Immature natural killer cell (primary cell): ENCODE measurements around the gene GSTM4. TPM values are rescaled to one million over a fixed set of nuclear protein-coding genes. Genes with fewer than 3 reads are reported as not detected.
"Not testable (repeated sequence)": the region's sequence is repeated elsewhere in the genome, so short reads cannot be mapped to it uniquely, and the experiment has no call there.

ENCODE experiments used
- DNase-seq, 3 donors: peaks; one replicate each; pipeline ENCODE4 v3.0.0; 2022; ENCODE audit warnings: mixed read lengths in 1 of 3
- H3K27ac Mint-ChIP-seq, 6 donors: one replicate each; pipeline ENCODE4 v1.8.0; 2020; ENCODE audit warnings: mixed read lengths in 6 of 6, mild to moderate bottlenecking in 5 of 6, inconsistent platforms in 4 of 6, moderate library complexity in 3 of 6
- H3K27me3 Mint-ChIP-seq, 3 donors: one replicate each; pipeline ENCODE4 v1.8.0; 2020 to 2021; ENCODE audit warnings: low read depth in 3 of 3, mild to moderate bottlenecking in 3 of 3, mixed read lengths in 3 of 3, moderate library complexity in 3 of 3, inconsistent platforms in 1 of 3
- H3K36me3 Mint-ChIP-seq, 3 donors: one replicate each; pipeline ENCODE4 v1.8.0; 2020; ENCODE audit warnings: mixed read lengths in 3 of 3, inconsistent platforms in 2 of 3, mild to moderate bottlenecking in 2 of 3
- H3K4me1 Mint-ChIP-seq, 2 donors: one replicate each; pipeline ENCODE4 v1.8.0; 2020; ENCODE audit warnings: inconsistent platforms in 2 of 2, mild to moderate bottlenecking in 2 of 2, mixed read lengths in 2 of 2, moderate library complexity in 1 of 2
- H3K4me3 Mint-ChIP-seq, 5 donors: one replicate each; pipeline ENCODE4 v1.8.0; 2020; ENCODE audit warnings: mild to moderate bottlenecking in 5 of 5, mixed read lengths in 5 of 5, inconsistent platforms in 3 of 5, moderate library complexity in 3 of 5
- H3K9me3 Mint-ChIP-seq, 6 donors: one replicate each; pipeline ENCODE4 v1.8.0; 2020; ENCODE audit warnings: mild to moderate bottlenecking in 6 of 6, mixed read lengths in 6 of 6, inconsistent platforms in 4 of 6, moderate library complexity in 3 of 6
- polyA plus RNA-seq, 3 donors: library from polyadenylated mRNA; unstranded; fragments of 300-500 nt; fragmentation: Illumina TruSeq; gene quantifications; one replicate each; pipeline ENCODE4 v1.2.3, GENCODE V29; 2021

Gene GSTM4
- polyA plus RNA-seq, 3 donors from 2014 or later, result 10.9 to 33.4 (median 21.0) TPM

GRCh38 chr1:109657395-109657794 lies 1.5 kb downstream of the GSTM4 start:
- H3K9me3 Mint-ChIP-seq, result no peaks in the 10 kb centered on the region
- peak overlapping the region; percentile 30 to 73 (median 49) for H3K4me3 Mint-ChIP-seq
- H3K36me3 Mint-ChIP-seq, result peaks cover 0 to 9% (median 0%) of the 10 kb centered on the region in 3 donors
- H3K27ac Mint-ChIP-seq, result peak overlapping the region in 2 of 6 donors; percentile 22 to 60
- H3K27me3 Mint-ChIP-seq, result peaks cover 2 to 8% (median 6%) of the 10 kb centered on the region in 3 donors
- no peak for DNase-seq
- peaks cover 18 to 22% of the 10 kb centered on the region in 2 donors for H3K4me1 Mint-ChIP-seq

- peaks cover 0 to 8% (median 0%) of the 10 kb centered on the region in 3 donors for H3K36me3 Mint-ChIP-seq
- H3K9me3 Mint-ChIP-seq, result no peaks in the 10 kb centered on the region
- peaks cover 18 to 22% of the 10 kb centered on the region in 2 donors for H3K4me1 Mint-ChIP-seq
- peaks cover 0 to 8% (median 6%) of the 10 kb centered on the region in 3 donors for H3K27me3 Mint-ChIP-seq
- DNase-seq, result no peak
- peak overlapping the region; percentile 30 to 73 (median 49) for H3K4me3 Mint-ChIP-seq
- H3K27ac Mint-ChIP-seq, result no peak overlapping the region
These were observed 2.1 kb downstream of the GSTM4 start for GRCh38 chr1:109657970-109658369.

GRCh38 chr1:109658533-109659042 lies 2.7 kb downstream of the GSTM4 start:
- DNase-seq, result no peak
- Mint-ChIP-seq H3K9me3 (no peaks in the 10 kb centered on the region), H3K27me3 (peaks cover 0 to 5% (median under 1%) of the 10 kb centered on the region in 3 donors), H3K36me3 (peaks cover 0 to 5% (median 0%) of the 10 kb centered on the region in 3 donors), H3K4me3 (peak overlapping the region in 2 of 5 donors; percentile 7 to 43), H3K27ac (no peak overlapping the region), H3K4me1 (peaks cover 18 to 21% of the 10 kb centered on the region in 2 donors)

GRCh38 chr1:109659145-109659544 lies 3.2 kb downstream of the GSTM4 start:
- peak overlapping the region in 1 of 6 donors; percentile 1 for H3K27ac Mint-ChIP-seq
- DNase-seq, result no peak
- H3K9me3 Mint-ChIP-seq, result no peaks in the 10 kb centered on the region
- peaks cover 18 to 21% of the 10 kb centered on the region in 2 donors for H3K4me1 Mint-ChIP-seq
- H3K27me3 Mint-ChIP-seq, result peaks cover 0 to 3% (median 0%) of the 10 kb centered on the region in 3 donors
- peaks cover 0 to 5% (median 0%) of the 10 kb centered on the region in 3 donors for H3K36me3 Mint-ChIP-seq
- peak overlapping the region in 2 of 5 donors; percentile 10 to 51 for H3K4me3 Mint-ChIP-seq

GRCh38 chr1:109659997-109660690 lies 4.2 kb downstream of the GSTM4 start:
- H3K27me3 Mint-ChIP-seq, result peaks cover 0 to 3% (median 0%) of the 10 kb centered on the region in 3 donors
- H3K4me3 Mint-ChIP-seq, result no peak overlapping the region
- DNase-seq, result no peak
- H3K36me3 Mint-ChIP-seq, result peaks cover 0 to 5% (median 3%) of the 10 kb centered on the region in 3 donors
- H3K9me3 Mint-ChIP-seq, result no peaks in the 10 kb centered on the region
- H3K27ac Mint-ChIP-seq, result no peak overlapping the region
- H3K4me1 Mint-ChIP-seq, result peaks cover 16% of the 10 kb centered on the region in 2 donors

GRCh38 chr1:109660691-109661026 lies 4.8 kb downstream of the GSTM4 start:
- H3K4me1 Mint-ChIP-seq, result peaks cover 11% of the 10 kb centered on the region in 2 donors
- not testable (repeated sequence) for H3K36me3 Mint-ChIP-seq, DNase-seq, H3K27me3 Mint-ChIP-seq, H3K4me3 Mint-ChIP-seq, H3K9me3 Mint-ChIP-seq
- peak overlapping the region in 1 of 6 donors; percentile 8 for H3K27ac Mint-ChIP-seq

GRCh38 chr1:109661391-109661790 lies 5.5 kb downstream of the GSTM4 start:
- Mint-ChIP-seq H3K4me1 (peaks cover 3 to 4% of the 10 kb centered on the region in 2 donors), H3K27ac (no peak overlapping the region), H3K27me3 (no peaks in the 10 kb centered on the region)

GRCh38 chr1:109664671-109665070 lies 8.8 kb downstream of the GSTM4 start:
- no peaks in the 10 kb centered on the region for H3K9me3 Mint-ChIP-seq
- DNase-seq, result no peak
- H3K36me3 Mint-ChIP-seq, result peaks cover 0 to 7% (median 6%) of the 10 kb centered on the region in 3 donors
- H3K4me1 Mint-ChIP-seq, result peaks cover 13 to 16% of the 10 kb centered on the region in 2 donors
- peak overlapping the region in 1 of 6 donors; percentile 52 for H3K27ac Mint-ChIP-seq
- peaks cover 2% of the 10 kb centered on the region in 3 donors for H3K27me3 Mint-ChIP-seq
- no peak overlapping the region for H3K4me3 Mint-ChIP-seq

More at GRCh38 chr1:109661391-109661790, 5.5 kb downstream of the GSTM4 start:
- no peak overlapping the region for H3K4me3 Mint-ChIP-seq
- no peak for DNase-seq
- H3K36me3 Mint-ChIP-seq, result peaks cover 5 to 7% (median 6%) of the 10 kb centered on the region in 3 donors
- no peaks in the 10 kb centered on the region for H3K9me3 Mint-ChIP-seq

GRCh38 chr1:109667452-109668122 lies 11.7 kb downstream of the GSTM4 start, which contains the start of gene GSTM2:
TSS of gene GSTM2 (plus strand) at chr1:109668057. CDS start at chr1:109668116, 59 bp downstream.
- H3K27ac Mint-ChIP-seq, result peak within 1 kb of the TSS; percentile 2 to 86 (median 46)
- peaks cover 0 to 7% (median 6%) of the 10 kb centered on the region in 3 donors for H3K36me3 Mint-ChIP-seq

GRCh38 chr1:109668123-109668775 lies 12.3 kb downstream of the GSTM4 start:
- peaks cover 0 to 7% (median 6%) of the 10 kb centered on the region in 3 donors for H3K36me3 Mint-ChIP-seq
- peak overlapping the region in 5 of 6 donors; percentile 5 to 83 (median 22) for H3K27ac Mint-ChIP-seq
- no peak for DNase-seq
- no peaks in the 10 kb centered on the region for H3K9me3 Mint-ChIP-seq
- H3K27me3 Mint-ChIP-seq, result peaks cover 3 to 5% (median 4%) of the 10 kb centered on the region in 3 donors
- peak overlapping the region; percentile 65 to 81 (median 78) for H3K4me3 Mint-ChIP-seq
- H3K4me1 Mint-ChIP-seq, result peaks cover 24 to 30% of the 10 kb centered on the region in 2 donors

More at GRCh38 chr1:109667452-109668122, 11.7 kb downstream of the GSTM4 start, which contains the start of gene GSTM2:
- Mint-ChIP-seq H3K27me3 (peaks cover 3 to 5% (median 4%) of the 10 kb centered on the region in 3 donors), H3K4me1 (peaks cover 24 to 30% of the 10 kb centered on the region in 2 donors), H3K9me3 (no peaks in the 10 kb centered on the region), H3K4me3 (peak within 1 kb of the TSS; percentile 65 to 88 (median 79))
- peak; percentile 53 to 55 (median 53) for DNase-seq

- DNase-seq, result peak; percentile 58 to 68 (median 61)
- Mint-ChIP-seq H3K36me3 (peaks cover 0 to 9% (median 7%) of the 10 kb centered on the region in 3 donors), H3K4me1 (peaks cover 24 to 30% of the 10 kb centered on the region in 2 donors), H3K27ac (peak overlapping the region; percentile 83 to 92 (median 86)), H3K9me3 (no peaks in the 10 kb centered on the region), H3K4me3 (peak overlapping the region; percentile 71 to 88 (median 79)), H3K27me3 (peaks cover 3 to 5% (median 4%) of the 10 kb centered on the region in 3 donors)
These were observed 13.5 kb downstream of the GSTM4 start for GRCh38 chr1:109669246-109669948.

GRCh38 chr1:109669949-109670302 lies 14.0 kb downstream of the GSTM4 start:
- peak in 1 of 3 donors; percentile 32 for DNase-seq
- H3K9me3 Mint-ChIP-seq, H3K36me3 Mint-ChIP-seq, H3K27me3 Mint-ChIP-seq: not testable (repeated sequence)
- Mint-ChIP-seq H3K4me1 (peaks cover 24 to 30% of the 10 kb centered on the region in 2 donors), H3K4me3 (peak overlapping the region; percentile 71 to 88 (median 79)), H3K27ac (peak overlapping the region; percentile 83 to 92 (median 86))

GRCh38 chr1:109671067-109671466 lies 15.2 kb downstream of the GSTM4 start:
- no peak for DNase-seq
- peak overlapping the region in 1 of 5 donors; percentile 4 for H3K4me3 Mint-ChIP-seq

More at GRCh38 chr1:109671067-109671466, 15.2 kb downstream of the GSTM4 start:
- Mint-ChIP-seq H3K9me3 (no peaks in the 10 kb centered on the region), H3K27ac (peak overlapping the region in 2 of 6 donors; percentile 30 to 87), H3K36me3 (peaks cover 0 to 4% (median 0%) of the 10 kb centered on the region in 3 donors), H3K27me3 (peaks cover 3 to 5% (median 4%) of the 10 kb centered on the region in 3 donors), H3K4me1 (peaks cover 24 to 30% of the 10 kb centered on the region in 2 donors)
